GM10847 (cell line): Measurements from ENCODE around the gene UGT1A1.

Experiments used
- POLR2A ChIP-seq: IDR thresholded peaks from 2 replicates; pipeline ENCODE4 v1.6.1; 2011; ENCODE audit not compliant: insufficient read length; ENCODE audit errors: extremely low read depth

The UGT1A1 gene

DNA sequence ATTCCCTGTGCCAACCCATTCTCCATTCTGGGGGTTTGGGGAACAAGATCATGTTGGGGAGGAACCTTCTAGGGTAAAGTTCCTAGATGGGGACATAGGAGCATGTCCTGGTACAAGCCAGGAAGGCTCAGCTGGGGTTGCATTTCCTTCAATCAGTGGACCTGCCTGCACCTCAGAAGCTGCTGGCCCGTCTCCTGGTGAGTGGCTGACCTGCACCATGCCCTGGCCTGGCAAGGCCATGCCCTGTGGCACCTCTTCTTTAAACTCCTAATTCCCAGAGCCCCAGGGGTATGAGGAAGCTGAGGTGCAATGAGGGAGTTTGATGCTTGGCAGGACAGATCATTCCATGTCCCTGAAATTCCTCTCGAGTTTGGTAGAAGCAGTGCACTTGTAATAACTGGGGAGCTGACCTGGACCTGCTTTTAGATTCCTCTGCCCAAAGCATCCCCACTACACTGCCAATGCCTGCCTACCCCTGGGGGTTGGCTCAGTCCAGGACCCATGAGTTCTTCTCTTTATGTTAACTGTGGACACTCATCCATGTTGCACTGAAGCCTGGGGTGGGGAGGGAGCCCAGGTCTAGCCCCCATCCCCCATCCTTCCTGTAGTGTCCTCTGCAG is 43.3 kb downstream of the UGT1A1 start:
- no peak for TF ChIP-seq POLR2A

DNA sequence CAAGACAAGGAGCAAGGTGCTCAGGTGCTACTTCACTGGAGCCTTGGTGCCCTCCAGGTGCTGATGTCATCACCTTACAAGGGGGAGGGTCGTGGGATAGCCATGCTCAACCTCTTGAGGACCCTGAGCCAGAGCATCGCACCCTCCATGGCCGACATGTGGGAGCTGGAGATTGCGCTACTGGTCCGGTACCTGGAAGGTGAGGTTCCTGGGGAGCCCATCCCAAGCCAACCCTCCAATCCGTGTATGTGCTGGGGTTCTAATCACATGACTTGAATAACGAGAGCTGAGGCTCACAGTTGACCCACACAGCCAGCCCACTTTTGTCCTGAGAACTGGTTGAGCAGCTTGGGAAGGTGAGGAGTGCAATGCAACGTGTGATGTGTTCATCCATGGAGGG is 43.9 kb downstream of the UGT1A1 start:
- TF ChIP-seq POLR2A = no peak

DNA sequence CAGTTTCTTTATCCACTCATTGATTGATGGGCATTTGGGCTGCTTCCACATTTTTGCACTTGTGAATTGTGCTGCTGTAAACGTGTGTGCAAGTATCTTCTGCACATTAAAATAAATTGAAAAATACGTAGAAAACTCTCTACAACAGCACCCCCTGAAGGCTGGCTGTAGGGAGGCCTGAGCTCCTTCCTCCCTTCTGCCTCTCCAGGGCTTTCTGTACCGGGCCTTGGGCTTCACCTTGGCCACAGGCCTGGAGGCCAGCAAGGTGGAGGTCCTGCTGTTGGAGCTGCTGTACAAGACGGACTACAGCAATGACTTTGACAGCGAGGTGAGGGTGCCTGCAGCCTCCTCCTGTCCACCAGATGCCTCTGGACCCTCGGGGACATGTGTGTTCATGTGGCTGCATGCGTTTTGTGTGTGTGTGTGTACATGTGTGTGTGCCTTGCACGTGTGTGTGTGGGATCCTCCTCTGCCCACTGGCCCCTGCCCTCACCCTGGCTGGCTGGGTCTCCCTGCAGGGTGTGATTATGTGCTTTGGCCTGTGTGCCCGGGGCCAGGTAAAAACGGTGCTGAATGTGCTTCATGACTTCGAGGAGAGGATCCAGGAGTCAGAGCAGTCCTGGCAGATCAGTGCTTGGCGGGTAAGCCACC is 47.3 kb downstream of the UGT1A1 start:
- no peak for TF ChIP-seq POLR2A

- no peak for TF ChIP-seq POLR2A
Measured at GRCh38 chr2:233807966-233808935, 48.2 kb downstream of the UGT1A1 start.

DNA sequence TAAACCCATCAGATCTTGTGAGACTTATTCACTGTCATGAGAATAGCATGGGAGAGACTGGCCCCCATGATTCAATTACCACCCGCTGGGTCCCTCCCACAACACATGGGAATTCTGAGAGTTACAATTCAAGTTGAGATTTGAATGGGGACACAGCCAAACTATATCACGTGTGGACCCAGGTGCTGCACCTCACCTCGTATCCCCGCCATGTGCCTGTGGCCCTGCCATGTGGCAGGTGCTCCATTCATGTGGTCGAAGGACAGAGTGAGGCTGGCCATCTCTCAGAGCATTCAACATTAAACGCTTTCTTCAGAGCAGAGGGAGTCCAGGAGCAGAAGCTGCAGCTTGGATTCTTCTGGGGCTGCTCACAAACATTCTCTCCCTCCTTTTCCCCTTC is 50.3 kb downstream of the UGT1A1 start:
- no peak for TF ChIP-seq POLR2A

- no peak for TF ChIP-seq POLR2A
Measured at GRCh38 chr2:233811087-233811486, 51.0 kb downstream of the UGT1A1 start.

DNA sequence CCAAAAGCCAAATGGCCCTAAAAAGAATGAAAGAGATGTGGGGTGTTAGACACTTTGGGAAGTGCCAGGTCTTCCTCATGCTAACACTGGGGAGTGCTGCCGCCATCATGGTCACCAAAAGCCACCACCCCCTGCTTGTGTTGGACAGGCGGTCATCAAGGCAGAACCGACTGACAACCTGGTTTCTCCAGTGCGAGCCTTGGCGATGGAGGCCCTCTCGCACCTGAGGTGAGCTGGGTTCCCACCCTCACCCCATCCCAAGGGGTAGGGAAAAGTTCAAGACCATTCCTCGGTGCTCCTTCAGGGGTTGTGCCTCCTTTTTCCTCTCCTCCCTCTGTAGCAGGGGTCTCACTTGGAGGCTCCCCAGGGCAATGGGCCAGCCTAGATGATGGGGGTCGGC is 51.7 kb downstream of the UGT1A1 start:
- TF ChIP-seq POLR2A = no peak

DNA sequence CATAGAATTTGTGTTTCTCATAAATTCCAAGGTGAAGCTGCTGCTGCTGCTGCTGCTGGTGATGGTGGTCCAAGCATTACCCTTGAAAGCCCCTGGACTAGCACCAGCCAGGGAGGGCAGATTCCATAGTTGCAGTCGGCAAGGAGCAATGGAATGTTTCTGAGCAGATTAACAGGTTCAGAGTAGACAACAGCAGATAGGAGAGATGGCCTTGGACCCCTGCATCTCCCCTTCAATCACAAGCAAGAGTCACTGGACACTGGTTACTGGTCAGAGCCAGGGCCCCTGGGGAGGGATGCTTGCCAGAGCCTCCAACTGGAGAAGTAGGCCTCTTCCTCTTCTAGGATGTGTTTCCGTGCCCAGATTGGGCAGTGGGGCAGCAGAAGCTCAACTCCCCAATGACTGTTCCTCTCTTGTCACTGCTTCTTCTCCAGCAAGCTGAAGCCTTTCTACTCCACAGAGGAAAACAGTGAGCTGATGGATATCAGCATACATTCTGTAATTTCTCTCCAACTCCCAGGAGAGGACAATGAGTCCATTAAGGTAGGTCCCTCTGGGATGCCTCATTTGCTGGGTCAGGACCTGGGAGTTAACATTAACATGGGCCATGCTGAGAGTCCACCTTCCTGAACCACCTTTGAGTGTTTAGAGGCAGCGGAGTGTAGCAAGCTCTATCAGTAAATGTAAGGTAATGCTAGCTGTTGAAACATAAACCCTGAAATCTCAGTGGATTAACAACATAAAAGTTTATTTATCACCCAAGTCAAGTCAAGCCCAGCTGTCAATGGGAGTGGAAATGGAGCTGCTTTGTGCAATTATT is 53.4 kb downstream of the UGT1A1 start:
- TF ChIP-seq POLR2A = no peak

- TF ChIP-seq POLR2A = no peak
Measured at GRCh38 chr2:233814056-233814835, 54.2 kb downstream of the UGT1A1 start.

- no peak for TF ChIP-seq POLR2A
Measured at GRCh38 chr2:233815861-233816260, 55.8 kb downstream of the UGT1A1 start.

- no peak for TF ChIP-seq POLR2A
Measured at GRCh38 chr2:233816334-233816733, 56.3 kb downstream of the UGT1A1 start.

DNA sequence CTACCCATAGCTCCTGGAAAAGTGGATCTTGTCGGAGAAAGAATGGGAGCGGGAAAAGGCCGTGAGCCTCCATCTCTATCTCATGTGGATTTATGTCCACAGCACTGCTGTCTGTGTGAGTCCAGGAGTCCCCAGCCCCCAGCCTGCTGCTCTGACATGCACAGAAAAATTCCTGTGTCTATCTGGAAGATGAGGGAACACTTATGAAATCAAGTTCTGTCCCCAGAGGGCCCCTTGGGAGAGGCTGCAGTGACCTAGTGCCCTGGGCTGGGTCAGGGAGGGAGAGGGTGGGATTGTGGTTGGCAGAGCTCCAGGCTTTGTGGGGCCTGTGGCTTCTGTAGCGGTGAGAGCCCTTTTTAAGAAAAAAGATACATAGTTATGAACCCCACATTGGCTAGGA is 56.7 kb downstream of the UGT1A1 start:
- no peak for TF ChIP-seq POLR2A

- TF ChIP-seq POLR2A = no peak
Measured at GRCh38 chr2:233817361-233817911, 57.4 kb downstream of the UGT1A1 start.
